KBM-7 (cell line): ENCODE data around the gene ALG12.
"Not testable (repeated sequence)": the region's sequence is repeated elsewhere in the genome, so short reads cannot be mapped to it uniquely, and the experiment has no call there.

Source experiments
- DNase-seq: peaks from one replicate; pipeline ENCODE4 v3.0.0-alpha.2; 2015
- in situ Hi-C: fragments of 300-500 bp; cut with MboI; formaldehyde crosslinking; loops from 2 replicates; pipeline ENCODE4 v1.14.3; 2020; ENCODE audit warnings: low sequenced_read_pairs, low pct_unique_long_range_greater_than_20kb, mixed read lengths

Gene ALG12

DNA sequence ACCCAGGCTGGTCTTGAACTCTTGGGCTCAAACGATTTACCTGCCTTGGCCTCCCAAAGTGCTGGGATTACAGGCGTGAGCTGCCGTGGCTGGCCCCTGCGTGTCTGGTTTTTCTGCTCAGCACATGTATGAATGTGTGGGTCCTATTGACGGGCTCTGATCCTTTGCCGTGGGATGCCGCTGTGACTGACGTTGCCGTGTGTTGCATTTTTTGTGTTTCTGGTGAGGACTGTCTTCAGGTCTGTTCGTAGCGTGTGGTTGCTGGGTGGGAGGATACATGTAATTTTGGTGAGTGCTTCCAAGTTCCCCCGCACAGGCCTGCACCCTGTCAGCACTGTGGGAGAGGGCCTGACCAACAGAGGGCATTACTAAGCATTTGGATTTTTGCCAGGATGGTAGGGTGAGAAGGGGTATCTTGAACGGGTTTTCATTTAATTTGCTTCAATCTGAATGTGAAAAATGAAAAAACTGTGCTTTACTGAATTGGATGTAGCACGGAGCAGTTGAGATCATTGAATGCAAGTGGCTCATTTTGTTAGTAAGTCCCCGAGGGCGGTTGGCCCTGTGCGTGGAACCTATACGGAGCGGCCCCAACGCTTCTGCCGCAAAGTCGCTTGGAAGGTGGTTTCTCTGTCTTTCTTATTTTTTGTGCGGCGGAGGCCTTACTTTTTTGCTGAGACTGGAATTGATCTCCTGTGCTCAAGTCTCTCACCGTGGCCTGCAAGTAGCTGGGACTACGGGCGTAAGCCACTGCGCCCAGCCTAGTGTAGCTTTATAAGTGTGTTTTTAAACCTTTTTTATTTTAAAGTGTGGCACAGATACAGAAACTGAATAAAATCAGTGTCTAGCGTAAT, 56.4 kb downstream of the ALG12 start:
- in situ Hi-C loops = no loop called here
- peak; percentile 32 for DNase-seq

DNA sequence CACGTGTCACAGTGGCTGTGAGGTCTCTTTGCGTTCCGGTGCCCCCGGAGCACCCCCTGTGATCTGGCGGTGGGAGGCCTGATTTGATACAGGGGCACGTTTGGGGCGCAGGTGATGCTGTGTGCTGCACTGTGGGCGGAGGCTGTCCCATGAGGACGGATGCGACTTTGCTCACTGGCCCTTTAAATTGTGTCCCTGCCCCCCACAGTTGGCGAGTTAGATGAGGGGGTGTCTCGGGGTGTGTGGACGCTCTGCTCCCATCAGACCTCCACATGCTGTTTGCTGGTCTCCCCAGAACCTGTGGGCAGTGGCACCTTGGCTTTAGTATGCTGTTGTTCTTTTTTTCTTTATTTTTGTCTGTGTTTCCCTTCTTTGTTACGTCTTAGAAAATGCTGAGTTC, 59.4 kb downstream of the ALG12 start:
- no peak for DNase-seq
- in situ Hi-C loops = no loop called here

GRCh38 chr22:49856766-49857618, 61.2 kb downstream of the ALG12 start:
- in situ Hi-C loops = no loop called here
- DNase-seq = no peak

DNA sequence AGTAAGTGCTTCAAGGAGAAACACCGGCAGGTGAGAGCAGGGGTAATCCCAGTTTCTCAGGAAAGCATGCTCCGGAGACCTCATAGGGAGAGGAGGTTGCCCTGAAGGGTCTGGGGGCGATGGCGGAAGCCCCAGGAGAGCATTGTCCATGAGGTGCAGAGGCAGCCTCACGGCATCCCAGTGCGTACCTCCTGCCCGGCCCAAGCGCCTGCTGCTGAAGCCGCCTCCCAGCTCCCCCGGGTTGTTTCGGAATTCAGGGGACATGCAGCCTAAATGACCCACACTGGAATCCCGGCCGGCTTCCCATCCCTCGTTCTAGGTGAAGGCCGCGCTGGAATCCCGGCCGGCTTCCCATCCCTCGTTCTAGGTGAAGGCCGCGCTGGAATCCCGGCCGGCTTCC, 61.9 kb downstream of the ALG12 start:
- DNase-seq = no peak
- in situ Hi-C loops = no loop called here

GRCh38 chr22:49855251-49855911, 62.9 kb downstream of the ALG12 start:
- in situ Hi-C loops = no loop called here
- peak; percentile 23 for DNase-seq

DNA sequence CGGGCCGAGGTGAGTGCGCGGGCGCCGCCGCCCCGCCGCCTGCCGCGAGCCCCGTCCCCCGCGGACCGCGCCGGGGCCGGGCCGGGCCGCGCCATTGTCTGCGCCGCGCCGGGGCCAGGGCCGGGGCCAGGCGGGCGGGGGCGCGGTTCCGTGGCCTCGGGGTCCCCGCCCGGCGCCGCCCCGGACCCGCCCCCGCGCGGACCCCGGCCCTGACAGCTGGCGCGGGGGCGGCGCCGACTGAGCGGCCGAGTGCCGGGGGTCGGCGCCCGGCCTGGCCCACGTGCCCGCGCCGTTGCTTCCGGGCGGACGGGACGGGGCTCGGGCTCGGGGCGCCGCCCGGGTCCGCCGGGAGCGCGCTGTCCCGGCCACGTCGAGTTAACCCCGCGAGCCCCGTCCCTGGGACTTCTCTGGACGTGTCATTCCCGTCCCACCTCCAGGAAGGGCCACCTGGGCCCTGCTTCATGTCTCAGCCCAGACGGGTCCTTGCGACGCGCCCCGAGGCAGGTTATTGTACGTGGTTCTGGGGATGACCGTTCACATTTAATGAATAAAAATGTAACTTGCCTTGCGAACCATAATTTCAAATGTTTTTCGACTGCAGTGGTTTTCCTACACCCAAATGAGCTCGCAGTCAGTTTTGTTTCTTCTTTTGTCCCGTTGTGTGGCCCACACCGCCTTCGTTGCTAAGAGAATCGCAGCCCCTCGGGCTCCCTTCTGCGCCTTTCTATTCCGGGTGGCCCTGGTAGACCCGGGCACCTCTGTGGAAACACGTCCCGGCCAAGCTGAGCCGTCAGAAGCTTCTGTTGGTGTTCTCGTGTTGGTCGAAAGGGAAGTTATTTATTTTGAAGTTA, 64.0 kb downstream of the ALG12 start:
- in situ Hi-C loops = no loop called here
- DNase-seq = peak; percentile 51

DNA sequence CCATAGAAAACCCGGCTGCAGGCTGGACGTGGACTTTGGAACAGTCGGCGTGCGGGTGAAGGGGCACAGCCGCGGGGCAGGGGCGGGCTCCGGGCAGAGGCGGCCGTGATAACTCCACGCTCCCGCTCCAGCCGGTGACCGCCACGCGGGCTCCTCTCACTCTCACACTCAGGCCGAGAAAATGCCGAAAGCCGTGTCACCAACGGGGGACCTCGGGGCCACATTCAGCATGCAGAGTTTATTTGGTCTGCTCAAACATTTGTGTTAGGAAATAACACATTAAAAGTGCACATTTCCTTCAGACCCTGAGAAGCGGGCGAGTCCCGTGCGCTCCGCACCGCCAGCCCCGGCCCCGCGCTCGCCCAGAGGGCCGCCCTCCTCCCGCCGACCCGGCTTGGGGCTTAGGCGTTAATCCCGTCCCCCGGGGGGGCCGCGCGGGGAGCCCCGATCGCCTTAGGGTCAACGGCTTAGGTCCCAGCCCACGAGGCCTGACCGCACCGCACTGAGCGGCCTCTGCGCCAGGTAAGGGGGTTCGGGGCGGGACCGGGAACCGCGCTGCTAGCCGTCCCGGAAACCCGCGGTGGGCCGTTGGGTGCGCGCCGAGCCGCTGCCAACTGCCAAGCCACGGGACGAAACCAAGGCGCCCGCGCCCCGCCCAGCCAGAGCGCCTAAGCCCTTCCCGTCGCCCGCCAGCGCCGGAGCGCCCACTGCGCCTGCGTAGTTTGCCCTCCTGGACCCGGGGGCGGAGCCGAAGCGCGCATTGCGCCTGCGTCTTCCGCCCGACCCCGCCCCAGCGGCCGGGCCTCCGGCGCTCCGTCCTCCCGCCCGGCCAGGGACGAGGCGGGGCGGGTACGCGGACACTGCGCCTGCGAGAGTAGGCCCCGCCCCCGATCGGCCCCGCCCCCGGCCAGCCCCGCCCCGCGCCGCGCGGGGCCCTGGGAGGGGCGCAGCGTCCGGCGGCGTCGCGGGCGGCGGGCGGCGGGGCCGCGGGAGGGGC, 65.0 kb downstream of the ALG12 start, which contains the start of gene ZBED4:
Gene ZBED4, plus strand, starts transcription at position 947 of the 997 bp plus-strand sequence. CDS start 29,819 bp downstream, outside the sequence.
- in situ Hi-C loops = no loop called here

GRCh38 chr22:49852568-49852897, 65.7 kb downstream of the ALG12 start:
- in situ Hi-C loops, DNase-seq: not testable (repeated sequence)

More for the DNA sequence above, 65.0 kb downstream of the ALG12 start, which contains the start of gene ZBED4:
- peak; percentile 98 for DNase-seq

- in situ Hi-C loops = no loop called here
Measured at GRCh38 chr22:49850959-49851802, 67.1 kb downstream of the ALG12 start.

More at GRCh38 chr22:49850959-49851802, 67.1 kb downstream of the ALG12 start:
- DNase-seq = no peak
